Tibial nerve (tissue), 4 donors: Measurements from ENCODE around the gene PARP1. TPM values are rescaled to one million over a fixed set of nuclear protein-coding genes. Genes with fewer than 3 reads are reported as not detected.

Source experiments
- DNase-seq, 2 donors: peaks; one replicate each; pipeline ENCODE4 v3.0.0-alpha.2; 2019; ENCODE audit warnings: low spot score in 2 of 2
- H3K27ac ChIP-seq, 4 donors: fragments of 200-600 bp; sonication (generic) in 3 of 4; one replicate each; pipeline ENCODE4 v1.5.1; 2017 to 2019; ENCODE audit warnings: mild to moderate bottlenecking in 1 of 4
- H3K27me3 ChIP-seq, 2 donors: fragments of 200-600 bp; sonication (generic) in 1 of 2; one replicate each; pipeline versions ENCODE4 v1.5.1 to v1.6.0; 2017 to 2019
- H3K36me3 ChIP-seq, 3 donors: fragments of 200-600 bp; sonication (generic); one replicate each; pipeline ENCODE4 v1.5.1; 2018 to 2019
- H3K4me1 ChIP-seq, 4 donors: fragments of 200-600 bp; sonication (generic) in 3 of 4; one replicate each; pipeline ENCODE4 v1.5.1; 2017 to 2019
- H3K4me3 ChIP-seq, 4 donors: fragments of 200-600 bp; sonication (generic) in 3 of 4; one replicate each; pipeline ENCODE4 v1.5.1; 2017 to 2019; ENCODE audit warnings: mild to moderate bottlenecking in 1 of 4, moderate library complexity in 1 of 4
- H3K9me3 ChIP-seq, 4 donors: fragments of 200-600 bp; sonication (generic) in 3 of 4; one replicate each; pipeline ENCODE4 v1.5.1; 2017 to 2019
- EP300 ChIP-seq, 2 donors: sonication (generic); formaldehyde crosslinking; IDR thresholded peaks; one replicate each; pipeline ENCODE4 v1.6.1; 2017; ENCODE audit warnings: antibody characterized with exemption in 2 of 2, mild to moderate bottlenecking in 1 of 2
- POLR2A ChIP-seq, 2 donors: fragments of 450-650 bp; IDR thresholded peaks; one replicate each; pipeline ENCODE4 v1.6.1; 2017; ENCODE audit warnings: antibody characterized with exemption in 2 of 2, mild to moderate bottlenecking in 2 of 2, moderate library complexity in 2 of 2
- WGBS, 2 donors: methylation state at CpG; one replicate each; pipeline ENCODE4 v1.1.5; 2018; 5-methylcytosine and 5-hydroxymethylcytosine counted together
- total RNA-seq, 4 donors: library from RNA; depleted of rRNA; stranded (reverse); fragments of >200 nt; gene quantifications; one replicate each; pipeline ENCODE4 v1.1.0, GENCODE V29; 2016
- TF ChIP-seq, protein P1 (sequence below), 5 experiments: fragments of 200-600 bp in 3 of 5; fragments of 450-650 bp in 2 of 5; sonication (generic) in 3 of 5; IDR thresholded peaks; one replicate each; pipeline ENCODE4 v1.5.1; 2016 to 2019; ENCODE audit warnings: antibody characterized with exemption in 5 of 5, mild to moderate bottlenecking in 3 of 5, moderate library complexity in 2 of 5

PARP1 gene
- 100 to 1,000 TPM in 2 of 4 donors, 10 to 100 TPM in 2; 91.5 to 117 (median 99.5) TPM for total RNA-seq

DNA sequence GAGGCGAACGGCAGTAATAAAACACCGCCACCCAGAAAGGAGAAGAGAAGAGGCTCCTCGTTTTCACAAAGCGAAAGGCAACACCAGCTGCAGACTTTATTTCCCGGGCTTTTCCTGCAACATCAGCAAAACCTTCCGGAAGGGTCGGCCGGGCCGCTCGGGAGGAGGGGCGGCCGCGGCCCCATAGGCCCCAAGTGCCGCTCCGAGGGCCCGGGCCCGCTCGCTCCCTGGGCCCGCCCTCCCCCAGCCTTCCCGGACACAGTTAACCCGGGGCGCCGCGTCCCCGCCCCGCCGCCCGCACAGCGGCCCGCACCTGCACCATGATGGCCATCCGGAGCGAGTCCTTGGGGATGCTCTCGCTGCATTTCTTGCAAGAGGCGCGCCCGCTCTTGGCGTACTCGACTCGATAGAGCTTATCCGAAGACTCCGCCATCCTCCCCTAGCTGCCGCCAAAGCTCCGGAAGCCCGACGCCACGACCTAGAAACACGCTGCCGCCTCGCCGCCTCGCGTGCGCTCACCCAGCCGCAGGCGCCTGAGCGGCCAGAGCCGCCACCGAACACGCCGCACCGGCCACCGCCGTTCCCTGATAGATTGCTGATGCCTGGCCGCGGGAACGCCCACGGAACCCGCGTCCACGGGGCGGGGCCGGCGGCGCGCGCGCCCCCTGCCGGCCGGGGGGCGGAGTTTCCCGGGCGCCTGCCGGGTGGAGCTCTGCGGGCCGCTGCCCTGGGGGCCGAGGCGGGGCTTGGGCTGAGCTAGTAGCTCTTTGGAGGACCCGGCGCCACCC lies at the start of gene PARP1:
PARP1 (minus strand) TSS at position 597 of the 788 bp plus-strand sequence; CDS start at position 433, 164 bp downstream.
- H3K27me3 ChIP-seq: no peaks in the 10 kb centered on the region
- H3K4me1 ChIP-seq: peaks cover 0 to 50% (median 37%) of the 10 kb centered on the region in 4 donors

DNA sequence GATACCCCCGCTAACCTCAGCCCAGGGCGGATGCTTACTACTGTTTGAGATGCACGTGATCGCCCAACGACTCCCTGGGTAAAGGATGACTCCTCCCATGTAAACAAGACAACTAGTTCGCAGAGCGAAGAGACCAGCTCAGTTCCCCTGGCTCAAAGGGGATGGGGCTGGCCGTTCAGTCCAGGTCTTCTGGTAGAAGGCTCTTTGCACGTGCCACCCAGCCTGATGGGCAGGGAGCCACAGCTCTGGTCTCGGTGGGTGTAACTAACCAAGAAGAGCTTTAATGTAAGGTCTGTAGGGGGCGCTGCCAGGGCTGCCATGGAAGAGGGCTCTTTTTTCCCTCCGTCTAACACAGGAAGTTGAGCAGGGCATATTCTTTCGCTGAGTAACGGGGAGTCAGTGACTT lies 49.4 kb upstream of the PARP1 start:
- WGBS, 2 donors: 47 to 60% methylated on average over 14 of the region's 14 CpGs
- Histone ChIP-seq H3K9me3 (peaks cover 0 to 7% (median 0%) of the 10 kb centered on the region in 4 donors), H3K27me3 (no peaks in the 10 kb centered on the region), H3K36me3 (no peaks in the 10 kb centered on the region), H3K4me3 (no peak overlapping the region), H3K27ac (no peak overlapping the region), H3K4me1 (peaks cover 0 to 5% (median 0%) of the 10 kb centered on the region in 4 donors)
- no peak for DNase-seq
- TF ChIP-seq, protein P1, sequence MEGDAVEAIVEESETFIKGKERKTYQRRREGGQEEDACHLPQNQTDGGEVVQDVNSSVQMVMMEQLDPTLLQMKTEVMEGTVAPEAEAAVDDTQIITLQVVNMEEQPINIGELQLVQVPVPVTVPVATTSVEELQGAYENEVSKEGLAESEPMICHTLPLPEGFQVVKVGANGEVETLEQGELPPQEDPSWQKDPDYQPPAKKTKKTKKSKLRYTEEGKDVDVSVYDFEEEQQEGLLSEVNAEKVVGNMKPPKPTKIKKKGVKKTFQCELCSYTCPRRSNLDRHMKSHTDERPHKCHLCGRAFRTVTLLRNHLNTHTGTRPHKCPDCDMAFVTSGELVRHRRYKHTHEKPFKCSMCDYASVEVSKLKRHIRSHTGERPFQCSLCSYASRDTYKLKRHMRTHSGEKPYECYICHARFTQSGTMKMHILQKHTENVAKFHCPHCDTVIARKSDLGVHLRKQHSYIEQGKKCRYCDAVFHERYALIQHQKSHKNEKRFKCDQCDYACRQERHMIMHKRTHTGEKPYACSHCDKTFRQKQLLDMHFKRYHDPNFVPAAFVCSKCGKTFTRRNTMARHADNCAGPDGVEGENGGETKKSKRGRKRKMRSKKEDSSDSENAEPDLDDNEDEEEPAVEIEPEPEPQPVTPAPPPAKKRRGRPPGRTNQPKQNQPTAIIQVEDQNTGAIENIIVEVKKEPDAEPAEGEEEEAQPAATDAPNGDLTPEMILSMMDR (IDR thresholded peaks at IDR 0.05): no peak
- TF ChIP-seq EP300 (IDR thresholded peaks at IDR 0.05) (no peak), POLR2A (IDR thresholded peaks at IDR 0.05) (no peak)

More for the DNA sequence above, at the start of gene PARP1:
- Histone ChIP-seq H3K9me3 (no peaks in the 10 kb centered on the region), H3K4me3 (peak within 1 kb of the TSS; percentile 67 to 84 (median 80)), H3K27ac (peak within 1 kb of the TSS; percentile 60 to 91 (median 82)), H3K36me3 (no peaks in the 10 kb centered on the region)
- peak; percentile 74 to 83 for TF ChIP-seq POLR2A (IDR thresholded peaks at IDR 0.05)
- TF ChIP-seq EP300 (IDR thresholded peaks at IDR 0.05): peak in 1 of 2 donors; percentile 83
- TF ChIP-seq, protein P1 (IDR thresholded peaks at IDR 0.05): peak; percentile 84 to 98 (median 94)
- DNase-seq: peak; percentile 77 to 80
- 0 to 2% methylated on average over 29 to 43 of the region's 90 CpGs for WGBS, 2 donors

DNA sequence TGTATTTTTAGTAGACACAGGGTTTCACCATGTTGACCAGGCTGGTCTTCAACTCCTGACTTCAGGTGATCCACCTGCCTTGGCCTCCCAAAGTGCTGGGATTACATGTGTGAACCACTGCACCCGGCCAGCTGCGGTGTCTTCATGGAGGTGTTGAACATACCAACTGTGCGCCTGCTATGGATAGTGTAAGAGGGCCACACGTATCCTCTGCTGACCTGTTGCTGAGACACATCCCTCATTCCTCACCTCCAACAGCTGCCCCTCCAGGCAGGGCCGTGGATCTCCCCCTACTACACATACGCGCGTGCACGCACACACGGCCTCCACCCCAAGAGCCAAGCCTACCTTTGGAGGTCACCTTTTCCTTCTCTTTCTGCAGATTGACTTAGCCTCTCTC lies 48.0 kb upstream of the PARP1 start:
- peaks cover 0 to 5% (median 0%) of the 10 kb centered on the region in 4 donors for H3K4me1 ChIP-seq
- no peak for DNase-seq
- no peak overlapping the region for H3K27ac ChIP-seq
- no peaks in the 10 kb centered on the region for H3K36me3 ChIP-seq
- H3K4me3 ChIP-seq: no peak overlapping the region
- H3K27me3 ChIP-seq: no peaks in the 10 kb centered on the region
- H3K9me3 ChIP-seq: no peaks in the 10 kb centered on the region
- TF ChIP-seq, protein P1 (IDR thresholded peaks at IDR 0.05): no peak
- no peak for TF ChIP-seq POLR2A (IDR thresholded peaks at IDR 0.05)
- TF ChIP-seq EP300 (IDR thresholded peaks at IDR 0.05): no peak
- 88 to 94% methylated on average over 10 of the region's 10 CpGs for WGBS, 2 donors

DNA sequence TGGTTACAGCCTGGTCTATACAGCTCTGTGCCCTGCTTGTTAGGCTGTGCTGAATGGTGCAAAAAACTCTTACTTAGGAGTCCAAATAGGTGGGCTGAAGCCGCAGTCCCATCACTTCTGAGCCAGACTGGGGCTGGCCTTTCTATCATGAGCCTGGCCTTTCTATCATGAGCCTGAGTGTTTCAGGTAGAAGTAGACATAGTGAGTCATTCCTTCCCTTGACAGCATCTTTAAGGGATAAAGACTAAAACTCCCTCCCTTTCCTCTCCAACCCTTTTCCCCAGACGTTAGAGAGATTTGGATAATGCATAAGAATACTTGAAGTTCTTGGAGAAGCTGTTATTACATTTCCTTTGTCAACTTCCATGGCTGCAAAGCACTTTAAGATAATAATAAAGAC lies 46.5 kb upstream of the PARP1 start:
- Histone ChIP-seq H3K4me1 (peaks cover 0 to 5% (median 0%) of the 10 kb centered on the region in 4 donors), H3K4me3 (no peak overlapping the region), H3K27ac (peak overlapping the region in 1 of 4 donors; percentile 15), H3K27me3 (no peaks in the 10 kb centered on the region), H3K9me3 (no peaks in the 10 kb centered on the region), H3K36me3 (no peaks in the 10 kb centered on the region)
- 55 to 58% methylated on average over 2 of the region's 2 CpGs for WGBS, 2 donors
- TF ChIP-seq EP300 (IDR thresholded peaks at IDR 0.05) (no peak), POLR2A (IDR thresholded peaks at IDR 0.05) (no peak)
- TF ChIP-seq, protein P1 (IDR thresholded peaks at IDR 0.05): no peak
- no peak for DNase-seq
